ENCODE data around the gene THOP1.

Gene THOP1

DNA sequence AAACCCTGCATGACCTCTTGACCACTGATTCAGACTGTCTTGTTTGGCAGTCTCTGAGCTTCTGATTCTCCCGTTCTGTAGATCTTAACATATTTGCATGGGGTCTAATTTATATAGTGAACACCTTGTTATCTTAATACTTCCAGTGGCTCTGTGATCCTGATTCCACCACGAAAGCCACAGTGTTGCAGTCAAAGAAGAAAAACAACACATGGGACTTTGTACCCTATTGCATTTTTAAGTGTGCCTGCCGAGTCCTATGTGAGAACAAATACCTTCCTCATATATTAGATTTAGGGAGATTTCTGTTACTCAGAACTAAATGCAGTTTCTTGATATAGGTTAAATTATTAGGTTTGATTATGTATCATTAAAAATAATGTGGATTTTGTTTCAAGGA, 69.5 kb downstream of the THOP1 start:
- no peak for DNase-seq (ENCODE audit: low read depth)

DNA sequence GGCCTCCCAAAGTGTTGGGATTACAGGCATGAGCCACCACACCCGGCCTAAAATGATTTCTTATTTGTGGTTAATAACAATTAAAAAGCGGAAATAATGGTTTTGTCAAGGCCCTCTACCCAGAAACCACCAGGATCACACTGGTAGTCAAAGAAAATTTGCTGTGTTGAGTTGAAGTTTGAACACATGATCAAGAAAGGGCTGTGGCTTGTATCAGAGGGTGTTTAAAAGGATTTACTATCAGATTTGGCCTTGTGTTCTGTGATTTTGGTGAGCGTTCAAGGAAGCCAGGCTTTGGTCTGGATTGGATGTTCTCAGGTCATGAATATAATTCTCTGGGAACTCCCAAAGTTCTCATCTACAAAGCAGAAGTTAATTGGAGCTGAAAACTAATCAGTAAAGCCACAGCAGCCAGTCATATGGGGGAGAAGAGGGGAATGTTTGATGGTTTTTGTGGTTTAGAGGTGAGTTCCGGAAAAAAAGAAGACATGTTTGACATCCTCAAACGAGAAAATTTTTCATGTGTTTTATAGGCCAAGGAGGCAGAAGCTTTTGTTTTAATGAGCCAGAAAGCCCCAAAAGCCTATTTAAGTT, 71.3 kb downstream of the THOP1 start:
- no peak for DNase-seq (ENCODE audit: low read depth)

DNA sequence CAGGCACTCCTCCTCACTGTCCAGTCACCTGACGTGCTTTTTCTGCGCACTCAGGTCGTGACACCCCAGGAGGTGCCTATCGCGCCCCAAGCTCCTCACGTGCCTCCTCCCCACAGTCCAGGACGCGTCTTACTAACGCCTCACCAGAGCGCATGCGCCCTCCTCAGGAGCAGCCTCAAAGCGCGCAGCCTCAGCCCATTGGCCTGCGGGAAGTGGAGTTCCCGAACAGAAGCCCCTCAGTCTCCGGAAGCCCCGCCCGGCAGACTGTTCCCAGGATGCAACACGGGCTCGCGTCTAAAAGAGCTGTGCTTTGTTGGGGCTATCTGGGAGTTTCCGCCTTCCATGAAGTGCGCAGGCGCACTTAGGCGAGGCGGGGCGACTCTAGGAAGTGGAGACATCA, 73.6 kb downstream of the THOP1 start:
- no peak for DNase-seq (ENCODE audit: low read depth)

DNA sequence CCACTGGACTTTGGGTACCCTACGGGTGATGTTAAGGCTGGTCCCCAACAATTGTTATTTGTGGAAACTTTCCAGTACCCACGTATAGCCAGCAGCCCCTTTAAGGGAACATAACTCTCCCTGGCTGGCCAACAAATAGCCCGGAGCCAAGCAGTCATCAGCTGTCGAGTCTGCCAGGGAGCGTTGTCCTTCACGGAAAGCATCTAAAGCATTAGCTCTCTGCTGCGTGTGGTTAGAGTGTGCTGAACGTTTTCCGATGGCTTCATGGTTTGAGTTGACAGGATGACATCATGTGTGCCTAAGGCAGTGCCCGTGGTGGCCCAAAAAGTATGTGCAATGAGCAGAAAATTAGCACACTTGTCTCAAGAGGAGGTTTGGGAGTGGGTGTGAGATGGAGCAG, 78.5 kb downstream of the THOP1 start:
- no peak for DNase-seq (ENCODE audit: low read depth)
